ENCODE results near the gene ATP5PF. TPM values are rescaled to one million over a fixed set of nuclear protein-coding genes. Genes with fewer than 3 reads are reported as not detected.

Gene ATP5PF
- total RNA-seq, 1 experiment from 2014 or later: 132 TPM

- H3K36me3 ChIP-seq (ENCODE audit: control insufficient read depth in 1 of 2, insufficient read depth in 2 of 2, low read length in 2 of 2): peaks cover 0 to 19% of the 10 kb centered on the region in 2 experiments; a peak in 3 of 4 replicates
- RAD21 ChIA-PET (ENCODE audit: low non-redundant PET in 1 of 2, low total read pairs in 2 of 2, uncharacterized antibody in 2 of 2, unreplicated experiment in 2 of 2): no interaction called here
- H3K79me2 ChIP-seq (ENCODE audit: insufficient read depth, low read length): no peaks in the 10 kb centered on the region
- POLR2A ChIA-PET: no interaction called here
- H3K27ac ChIP-seq (ENCODE audit: low read depth, low read length): no peak overlapping the region
- H3K4me3 ChIP-seq (replicated peaks in 1 of 2; ENCODE audit: low read depth in 1 of 2, low read length in 2 of 2): no peak overlapping the region
- intact Hi-C loops (cut with micrococcal nuclease): no loop called here
- TF ChIP-seq JUND (IDR thresholded peaks at IDR 0.05) (no peak), ZBTB33 (IDR thresholded peaks at IDR 0.05; ENCODE audit: extremely low read depth, insufficient replicate concordance, low read length) (no peak), SIN3A (IDR thresholded peaks at IDR 0.05; ENCODE audit: low read depth) (no peak), YY1 (IDR thresholded peaks at IDR 0.05; ENCODE audit: extremely low read depth, insufficient replicate concordance, low read depth, low read length) (no peak), POLR2AphosphoS5 (IDR thresholded peaks at IDR 0.05; ENCODE audit: low read depth, low read length) (no peak)
- no peaks in the 10 kb centered on the region for H3K9me3 ChIP-seq (ENCODE audit: control insufficient read depth in 1 of 2, insufficient read depth in 1 of 2, low read depth in 1 of 2, low read length in 2 of 2)
- no peaks in the 10 kb centered on the region for H3K27me3 ChIP-seq (ENCODE audit: insufficient read depth, low read length)
- no peak overlapping the region for H3K9ac ChIP-seq (ENCODE audit: low read length)
- no peaks in the 10 kb centered on the region for H4K20me1 ChIP-seq (ENCODE audit: insufficient read depth)
- DNase-seq (ENCODE audit: low read depth, low spot score) (no peak), ATAC-seq (no peak)
- no TSS peak for BruUV-seq (replicated peaks)
- no peak overlapping the region for H3K4me2 ChIP-seq (ENCODE audit: low read length)
- no peaks in the 10 kb centered on the region for H3K4me1 ChIP-seq (ENCODE audit: control insufficient read depth in 1 of 2, insufficient read depth in 2 of 2, low read length in 2 of 2)
- no peak overlapping the region for H2AFZ ChIP-seq (ENCODE audit: low read depth, low read length, poor library complexity, severe bottlenecking)
- H3K9me2 ChIP-seq (ENCODE audit: insufficient read depth): no peaks in the 10 kb centered on the region
- CTCF ChIA-PET: no interaction called here
Observed at GRCh38 chr21:25752416-25752815, 17.7 kb upstream of the ATP5PF start.

GRCh38 chr21:25750085-25750484 lies 15.4 kb upstream of the ATP5PF start:
- Histone ChIP-seq H2AFZ (ENCODE audit: low read depth, low read length, poor library complexity, severe bottlenecking) (no peak overlapping the region), H4K20me1 (ENCODE audit: insufficient read depth) (no peaks in the 10 kb centered on the region), H3K79me2 (ENCODE audit: insufficient read depth, low read length) (no peaks in the 10 kb centered on the region), H3K9me2 (ENCODE audit: insufficient read depth) (no peaks in the 10 kb centered on the region), H3K4me1 (ENCODE audit: control insufficient read depth in 1 of 2, insufficient read depth in 2 of 2, low read length in 2 of 2) (no peaks in the 10 kb centered on the region), H3K27me3 (ENCODE audit: insufficient read depth, low read length) (no peaks in the 10 kb centered on the region), H3K4me3 (replicated peaks in 1 of 2; ENCODE audit: low read depth in 1 of 2, low read length in 2 of 2) (no peak overlapping the region), H3K27ac (ENCODE audit: low read depth, low read length) (no peak overlapping the region), H3K4me2 (ENCODE audit: low read length) (no peak overlapping the region), H3K36me3 (ENCODE audit: control insufficient read depth in 1 of 2, insufficient read depth in 2 of 2, low read length in 2 of 2) (peaks cover 6 to 19% of the 10 kb centered on the region in 2 experiments; a peak in 3 of 4 replicates), H3K9ac (ENCODE audit: low read length) (no peak overlapping the region), H3K9me3 (ENCODE audit: control insufficient read depth in 1 of 2, insufficient read depth in 1 of 2, low read depth in 1 of 2, low read length in 2 of 2) (no peaks in the 10 kb centered on the region)
- DNase-seq (ENCODE audit: low read depth, low spot score): no peak
- ChIA-PET CTCF (no interaction called here), POLR2A (no interaction called here), RAD21 (ENCODE audit: low non-redundant PET in 1 of 2, low total read pairs in 2 of 2, uncharacterized antibody in 2 of 2, unreplicated experiment in 2 of 2) (no interaction called here)
- no TSS peak for BruUV-seq (replicated peaks)
- intact Hi-C loops (cut with micrococcal nuclease): no loop called here
- TF ChIP-seq ZBTB33 (IDR thresholded peaks at IDR 0.05; ENCODE audit: extremely low read depth, insufficient replicate concordance, low read length): no peak
- no peak for ATAC-seq
